ENCODE measurements around the gene SCTR. TPM values are rescaled to one million over a fixed set of nuclear protein-coding genes. Genes with fewer than 3 reads are reported as not detected.

Gene SCTR
- total RNA-seq (under 1 TPM in 1 of 7 donors, not detected in 6; 0.54 TPM), polyA plus RNA-seq (under 1 TPM; 0.39 to 0.53 (median 0.42) TPM)
- long read RNA-seq, donor 1 = 0 reads
- long read RNA-seq, donor 2, partial matches to known transcripts = 0 of 2 reads
- long read RNA-seq, donor 2, other reads (novel, unspliced or antisense) = 0 of 2 reads

DNA sequence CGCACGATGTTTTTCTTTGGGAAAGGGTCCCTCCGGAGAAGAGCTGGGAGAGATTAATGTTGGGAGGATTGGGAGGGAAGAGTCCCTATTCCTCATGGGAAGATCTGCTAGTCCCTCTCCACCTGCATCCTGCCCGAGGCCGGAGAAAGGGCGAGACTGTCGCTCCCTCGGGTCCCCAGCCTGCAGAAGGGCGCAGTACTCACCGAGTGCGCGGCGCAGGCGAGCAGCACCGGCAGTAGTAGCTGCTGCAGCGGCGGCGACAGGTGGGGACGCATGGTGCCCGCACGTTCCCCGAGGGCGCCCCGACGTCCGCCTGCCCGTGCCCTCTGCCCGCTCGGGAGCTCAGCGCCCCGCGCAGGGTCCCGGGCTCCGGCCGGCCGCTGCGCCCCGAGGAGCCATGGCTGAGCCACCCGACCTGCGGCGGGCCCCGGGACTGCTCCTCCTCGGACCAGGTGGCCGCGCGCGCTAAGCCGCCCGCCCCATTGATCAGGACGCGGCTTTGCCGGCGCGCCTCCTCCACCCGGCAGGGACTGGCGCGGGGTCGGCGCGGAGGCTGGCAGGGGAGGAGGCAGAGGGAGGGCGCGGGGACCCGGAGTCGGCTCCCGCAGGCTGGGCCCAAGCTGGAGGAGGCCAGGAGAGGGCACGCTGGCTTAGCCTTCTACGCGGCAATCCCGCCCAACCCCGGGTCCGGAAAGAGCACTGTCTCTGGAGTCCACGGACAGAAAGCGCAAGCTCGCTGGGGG, at the start of gene SCTR:
TSS of gene SCTR (minus strand) at position 532 of the 743 bp plus-strand sequence. CDS start at position 275, 257 bp downstream.
- H3K9me3 ChIP-seq = peaks cover 0 to 3% (median 0%) of the 10 kb centered on the region in 8 donors
- TF ChIP-seq POLR2A (IDR thresholded peaks at IDR 0.05) (no peak), POLR2AphosphoS5 (IDR thresholded peaks at IDR 0.05) (no peak)
- TF ChIP-seq, protein P1, sequence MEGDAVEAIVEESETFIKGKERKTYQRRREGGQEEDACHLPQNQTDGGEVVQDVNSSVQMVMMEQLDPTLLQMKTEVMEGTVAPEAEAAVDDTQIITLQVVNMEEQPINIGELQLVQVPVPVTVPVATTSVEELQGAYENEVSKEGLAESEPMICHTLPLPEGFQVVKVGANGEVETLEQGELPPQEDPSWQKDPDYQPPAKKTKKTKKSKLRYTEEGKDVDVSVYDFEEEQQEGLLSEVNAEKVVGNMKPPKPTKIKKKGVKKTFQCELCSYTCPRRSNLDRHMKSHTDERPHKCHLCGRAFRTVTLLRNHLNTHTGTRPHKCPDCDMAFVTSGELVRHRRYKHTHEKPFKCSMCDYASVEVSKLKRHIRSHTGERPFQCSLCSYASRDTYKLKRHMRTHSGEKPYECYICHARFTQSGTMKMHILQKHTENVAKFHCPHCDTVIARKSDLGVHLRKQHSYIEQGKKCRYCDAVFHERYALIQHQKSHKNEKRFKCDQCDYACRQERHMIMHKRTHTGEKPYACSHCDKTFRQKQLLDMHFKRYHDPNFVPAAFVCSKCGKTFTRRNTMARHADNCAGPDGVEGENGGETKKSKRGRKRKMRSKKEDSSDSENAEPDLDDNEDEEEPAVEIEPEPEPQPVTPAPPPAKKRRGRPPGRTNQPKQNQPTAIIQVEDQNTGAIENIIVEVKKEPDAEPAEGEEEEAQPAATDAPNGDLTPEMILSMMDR (IDR thresholded peaks at IDR 0.05 in 8 of 11, conservative IDR thresholded peaks at IDR 0.05 in 3 of 11) = no peak
- intact Hi-C loops (cut with DNase I; ENCODE audit: low total_unique reads) = no loop called here
- no peak within 1 kb of the TSS for H3K27ac ChIP-seq
- peaks cover 0 to 64% (median 24%) of the 10 kb centered on the region in 7 donors for H3K27me3 ChIP-seq (replicated peaks in 1 of 7)
- H3K4me3 ChIP-seq = no peak within 1 kb of the TSS
- WGBS, 5 donors = 13 to 20% (median 13%) methylated on average over 32 to 74 of the region's 74 CpGs
- no peak for DNase-seq
- H3K36me3 ChIP-seq = no peaks in the 10 kb centered on the region
- H3K4me1 ChIP-seq = no peaks in the 10 kb centered on the region

DNA sequence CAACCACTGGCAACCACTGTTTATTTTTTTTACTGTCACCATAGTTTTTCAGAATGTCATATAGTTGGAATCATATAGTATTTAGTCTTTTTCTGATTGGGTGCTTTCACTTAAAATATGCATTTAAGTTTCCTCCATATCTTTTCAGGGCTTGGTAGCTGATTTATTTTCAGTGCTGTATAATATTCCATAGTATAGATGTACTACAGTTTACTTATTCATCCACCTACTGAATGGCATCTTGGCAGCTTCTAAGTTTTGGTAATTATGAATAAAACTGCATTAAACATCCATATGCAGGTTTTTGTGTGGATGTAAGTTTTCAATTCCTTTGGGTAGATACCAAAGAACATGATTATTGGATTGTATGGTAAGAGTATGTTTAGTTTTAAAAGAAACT, 43.0 kb upstream of the SCTR start:
- Histone ChIP-seq H3K36me3 (no peaks in the 10 kb centered on the region), H3K27ac (no peak overlapping the region), H3K4me3 (no peak overlapping the region), H3K27me3 (replicated peaks in 1 of 7) (peaks cover 0 to under 1% (median 0%) of the 10 kb centered on the region in 7 donors), H3K4me1 (no peaks in the 10 kb centered on the region), H3K9me3 (peaks cover 0 to 14% (median 0%) of the 10 kb centered on the region in 8 donors)
- no peak for DNase-seq
- TF ChIP-seq, protein P1 (IDR thresholded peaks at IDR 0.05 in 8 of 11, conservative IDR thresholded peaks at IDR 0.05 in 3 of 11) = no peak
- TF ChIP-seq POLR2AphosphoS5 (IDR thresholded peaks at IDR 0.05) (no peak), POLR2A (IDR thresholded peaks at IDR 0.05) (no peak)
- intact Hi-C loops (cut with DNase I; ENCODE audit: low total_unique reads) = no loop called here

DNA sequence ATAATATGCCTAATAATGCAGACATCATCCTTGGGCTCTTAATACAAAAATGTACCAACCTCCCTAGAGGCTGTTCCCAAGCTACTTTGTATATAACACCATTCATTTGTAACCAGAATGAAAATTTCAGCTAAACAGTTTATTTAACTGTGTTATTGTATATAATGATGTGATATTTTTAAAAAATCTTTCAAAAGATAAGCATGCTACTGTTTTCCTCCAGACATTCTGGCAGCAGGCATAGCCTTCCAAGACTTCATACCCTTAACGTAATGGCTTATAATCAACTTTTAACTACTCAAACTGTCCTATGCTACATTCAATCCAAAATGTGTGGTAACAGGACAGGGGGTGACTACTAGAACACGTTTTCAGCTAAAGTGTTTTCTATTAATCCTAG, 41.2 kb upstream of the SCTR start:
- Histone ChIP-seq H3K9me3 (peaks cover 0 to 14% (median 0%) of the 10 kb centered on the region in 8 donors), H3K27me3 (replicated peaks in 1 of 7) (no peaks in the 10 kb centered on the region), H3K27ac (no peak overlapping the region), H3K36me3 (no peaks in the 10 kb centered on the region), H3K4me1 (no peaks in the 10 kb centered on the region), H3K4me3 (no peak overlapping the region)
- no peak for DNase-seq
- intact Hi-C loops (cut with DNase I; ENCODE audit: low total_unique reads) = no loop called here
- TF ChIP-seq, protein P1 (IDR thresholded peaks at IDR 0.05 in 8 of 11, conservative IDR thresholded peaks at IDR 0.05 in 3 of 11) = no peak
- no peak for TF ChIP-seq POLR2AphosphoS5 (IDR thresholded peaks at IDR 0.05)
- TF ChIP-seq POLR2A (IDR thresholded peaks at IDR 0.05) = no peak
- 73 to 88% (median 81%) methylated on average over 2 of the region's 2 CpGs for WGBS, 5 donors

DNA sequence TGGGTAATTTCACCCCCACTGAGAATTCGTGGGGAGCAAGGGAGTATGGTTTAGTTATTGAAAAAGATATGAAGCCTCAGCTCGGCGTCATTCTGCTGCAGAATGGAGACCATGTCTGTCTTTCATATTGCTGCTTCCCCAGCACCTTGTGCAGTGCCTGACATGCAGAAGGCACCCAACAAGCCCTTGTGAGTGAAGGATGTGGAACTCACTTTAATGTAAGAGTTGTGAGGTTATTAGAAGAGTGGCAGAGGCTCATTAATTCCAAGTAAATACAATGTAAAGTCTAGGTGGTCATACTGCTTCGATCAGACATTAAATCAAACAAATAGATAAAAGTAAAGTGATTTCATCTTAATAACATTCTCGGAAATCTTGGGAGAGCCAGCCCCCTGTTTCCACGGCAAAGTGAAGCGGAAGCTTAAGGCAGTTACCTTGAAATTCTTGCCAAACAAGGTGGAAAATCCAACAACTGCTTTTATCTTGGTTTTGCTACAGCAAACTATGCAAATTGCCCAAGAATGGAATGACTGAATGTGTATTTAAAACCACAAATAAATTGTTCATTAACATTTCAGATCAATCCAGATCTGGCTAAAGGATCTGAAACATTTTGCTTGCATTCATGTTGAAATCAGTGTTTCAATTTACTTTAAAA, 29.5 kb upstream of the SCTR start:
- H3K4me1 ChIP-seq = no peaks in the 10 kb centered on the region
- H3K4me3 ChIP-seq = no peak overlapping the region
- no peak overlapping the region for H3K27ac ChIP-seq
- intact Hi-C loops (cut with DNase I; ENCODE audit: low total_unique reads) = no loop called here
- no peaks in the 10 kb centered on the region for H3K36me3 ChIP-seq
- H3K27me3 ChIP-seq (replicated peaks in 1 of 7) = peaks cover 0 to 15% (median 0%) of the 10 kb centered on the region in 7 donors
- TF ChIP-seq POLR2AphosphoS5 (IDR thresholded peaks at IDR 0.05) (no peak), POLR2A (IDR thresholded peaks at IDR 0.05) (no peak)
- TF ChIP-seq, protein P1 (IDR thresholded peaks at IDR 0.05 in 8 of 11, conservative IDR thresholded peaks at IDR 0.05 in 3 of 11) = no peak
- DNase-seq = no peak
- H3K9me3 ChIP-seq = no peaks in the 10 kb centered on the region
- 76 to 88% (median 83%) methylated on average over 7 of the region's 7 CpGs for WGBS, 5 donors
